ENCODE results near the gene GFM1. TPM values are rescaled to one million over a fixed set of nuclear protein-coding genes. Genes with fewer than 3 reads are reported as not detected.
A peak's percentile ranks its signal among the peaks of the same experiment; 100 is the strongest.

The GFM1 gene
- total and polyA plus RNA-seq, 7 donors, result 49.3 to 83.3 (median 64.0) TPM

- 84 to 89% (median 85%) methylated on average over 4 of the region's 4 CpGs for WGBS, 3 donors
Observed at GRCh38 chr3:158710601-158711000, 66.3 kb downstream of the GFM1 start.

GRCh38 chr3:158711886-158712285 lies 67.6 kb downstream of the GFM1 start:
- no peaks in the 10 kb centered on the region for H3K27me3 ChIP-seq (ENCODE audit: insufficient read depth in 3 of 3, low read length in 2 of 3)
- DNase-seq (no peak), ATAC-seq (peak in 1 of 4 donors; percentile 34)
- no peak for TF ChIP-seq CTCF (IDR thresholded peaks at IDR 0.05)
- H3K9me3 ChIP-seq, result no peaks in the 10 kb centered on the region
- H3K4me1 ChIP-seq, result peaks cover 13% of the 10 kb centered on the region
- H3K27ac ChIP-seq, result peak overlapping the region; percentile 23
- intact Hi-C loops (cut with DNase I), result no loop called here
- 62 to 65% (median 63%) methylated on average over 1 of the region's 1 CpG for WGBS, 3 donors
- H3K36me3 ChIP-seq (ENCODE audit: insufficient read depth in 1 of 2, low read depth in 1 of 2), result peaks cover 0 to 60% of the 10 kb centered on the region in 2 donors
- H3K4me3 ChIP-seq, result no peak overlapping the region

More at GRCh38 chr3:158710601-158711000, 66.3 kb downstream of the GFM1 start:
- Histone ChIP-seq H3K9me3 (no peaks in the 10 kb centered on the region), H3K27ac (no peak overlapping the region), H3K27me3 (ENCODE audit: insufficient read depth in 3 of 3, low read length in 2 of 3) (no peaks in the 10 kb centered on the region), H3K36me3 (ENCODE audit: insufficient read depth in 1 of 2, low read depth in 1 of 2) (peaks cover 0 to 57% of the 10 kb centered on the region in 2 donors), H3K4me1 (peaks cover 13% of the 10 kb centered on the region), H3K4me3 (no peak overlapping the region)
- DNase-seq (no peak), ATAC-seq (no peak)
- no peak for TF ChIP-seq CTCF (IDR thresholded peaks at IDR 0.05)
- intact Hi-C loops (cut with DNase I), result no loop called here

- WGBS, 3 donors, result 71 to 81% (median 73%) methylated on average over 1 of the region's 1 CpG
- ATAC-seq (no peak), DNase-seq (no peak)
- intact Hi-C loops (cut with DNase I), result no loop called here
- no peak for TF ChIP-seq CTCF (IDR thresholded peaks at IDR 0.05)
- H3K4me3 ChIP-seq, result no peak overlapping the region
- H3K36me3 ChIP-seq (ENCODE audit: insufficient read depth in 1 of 2, low read depth in 1 of 2), result peaks cover 0 to 57% of the 10 kb centered on the region in 2 donors
- no peak overlapping the region for H3K27ac ChIP-seq
- H3K27me3 ChIP-seq (ENCODE audit: insufficient read depth in 3 of 3, low read length in 2 of 3), result no peaks in the 10 kb centered on the region
- H3K9me3 ChIP-seq, result no peaks in the 10 kb centered on the region
- H3K4me1 ChIP-seq, result peaks cover 13% of the 10 kb centered on the region
Observed at GRCh38 chr3:158712443-158712842, 68.1 kb downstream of the GFM1 start.

- Histone ChIP-seq H3K36me3 (ENCODE audit: insufficient read depth in 1 of 2, low read depth in 1 of 2) (peaks cover 0 to 50% of the 10 kb centered on the region in 2 donors), H3K27ac (no peak overlapping the region), H3K4me3 (no peak overlapping the region), H3K9me3 (no peaks in the 10 kb centered on the region), H3K27me3 (ENCODE audit: insufficient read depth in 3 of 3, low read length in 2 of 3) (no peaks in the 10 kb centered on the region), H3K4me1 (peaks cover 13% of the 10 kb centered on the region)
- ATAC-seq (peak in 1 of 4 donors; percentile 35), DNase-seq (no peak)
- no peak for TF ChIP-seq CTCF (IDR thresholded peaks at IDR 0.05)
- intact Hi-C loops (cut with DNase I), result no loop called here
- 71 to 81% (median 73%) methylated on average over 9 of the region's 9 CpGs for WGBS, 3 donors
Observed at GRCh38 chr3:158713094-158713499, 68.8 kb downstream of the GFM1 start.

- no peak for TF ChIP-seq CTCF (IDR thresholded peaks at IDR 0.05)
- Histone ChIP-seq H3K4me3 (no peak overlapping the region), H3K27ac (no peak overlapping the region), H3K9me3 (no peaks in the 10 kb centered on the region), H3K36me3 (ENCODE audit: insufficient read depth in 1 of 2, low read depth in 1 of 2) (peaks cover 0 to 18% of the 10 kb centered on the region in 2 donors), H3K27me3 (ENCODE audit: insufficient read depth in 3 of 3, low read length in 2 of 3) (no peaks in the 10 kb centered on the region), H3K4me1 (no peaks in the 10 kb centered on the region)
- ATAC-seq (no peak), DNase-seq (no peak)
- intact Hi-C loops (cut with DNase I), result no loop called here
- 89 to 100% (median 91%) methylated on average over 2 of the region's 2 CpGs for WGBS, 3 donors
Observed at GRCh38 chr3:158717576-158717975, 73.2 kb downstream of the GFM1 start.

Data from psoas muscle (tissue), 8 donors.